ENCODE measurements around the gene UBE2E1. TPM values are rescaled to one million over a fixed set of nuclear protein-coding genes. Genes with fewer than 3 reads are reported as not detected.

Gene UBE2E1
- total and polyA plus RNA-seq, 2 of the 4 experiments (the other 2 are of a cell fraction): 54.1 to 91.6 TPM

DNA sequence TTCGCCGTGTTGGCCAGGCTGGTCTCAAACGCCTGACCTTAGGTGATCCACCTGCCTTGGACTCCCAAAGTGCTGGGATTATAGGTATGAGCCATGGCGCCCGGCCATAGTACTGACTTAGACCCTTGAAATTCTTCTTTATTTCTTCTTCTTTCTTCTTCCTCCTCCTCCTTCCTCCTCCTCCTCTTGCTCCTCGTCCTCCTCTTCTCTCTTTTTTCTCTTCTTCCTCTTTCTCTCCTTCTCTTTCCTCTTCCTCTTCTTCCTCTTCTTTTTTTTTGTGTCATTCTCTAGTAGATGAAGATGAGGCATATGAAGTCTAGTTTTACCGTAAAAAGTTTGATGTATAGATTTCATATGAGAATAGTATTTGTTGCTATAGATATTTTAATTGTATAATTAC is 120.5 kb downstream of the UBE2E1 start:
- H2BK5ac ChIP-seq (ENCODE audit: low read depth, low read length, poor library complexity, severe bottlenecking): no peak overlapping the region
- BruUV-seq (replicated peaks): no TSS peak
- H2AK5ac ChIP-seq (ENCODE audit: low read depth, low read length): no peak overlapping the region
- H2BK20ac ChIP-seq (ENCODE audit: low read depth, low read length): no peak overlapping the region
- no peaks in the 10 kb centered on the region for H3K27me3 ChIP-seq (ENCODE audit: control insufficient read depth, insufficient read depth, low read length)
- no peak overlapping the region for H3K27ac ChIP-seq (ENCODE audit: insufficient read depth, low read length)
- DNase-seq: no peak
- peaks cover 2% of the 10 kb centered on the region; the same call in 1 of the 2 replicates for H4K20me1 ChIP-seq (ENCODE audit: insufficient read depth, low read length)
- H3K4me1 ChIP-seq (ENCODE audit: control insufficient read depth, insufficient read depth, low read length): peaks cover 2% of the 10 kb centered on the region; the same call in 1 of the 2 replicates
- CTCF ChIA-PET: interaction anchor here (0.6 kb wide), 1 partner anchor 715 kb away, joined by 3 read pairs; no protein-coding TSS in a partner anchor
- H3K36me3 ChIP-seq (ENCODE audit: control insufficient read depth, insufficient read depth, low read length): peaks cover 2% of the 10 kb centered on the region; the same call in 1 of the 2 replicates
- in situ Hi-C loops (cut with MboI; ENCODE audit: low sequenced_read_pairs): no loop called here
- no peak overlapping the region for H3K56ac ChIP-seq (ENCODE audit: extremely low read depth, insufficient read depth, low read length)
- no peak overlapping the region for H3K4me2 ChIP-seq (ENCODE audit: low read depth, low read length)
- H3K4me3 ChIP-seq (ENCODE audit: insufficient read depth, low read depth, low read length): no peak overlapping the region
- no peak overlapping the region for H3K9ac ChIP-seq (ENCODE audit: low read depth, low read length)
- no peak overlapping the region for H3K18ac ChIP-seq (ENCODE audit: low read depth, low read length)
- no peak overlapping the region for H2AK9ac ChIP-seq (replicated peaks; ENCODE audit: low read depth, low read length, poor library complexity)
- H3K14ac ChIP-seq (replicated peaks; ENCODE audit: low read depth, low read length): no peak overlapping the region
- no peak for TF ChIP-seq BHLHE40 (IDR thresholded peaks at IDR 0.05; ENCODE audit: low read depth, low read length)
- no peak for TF ChIP-seq CHD1 (IDR thresholded peaks at IDR 0.05; ENCODE audit: low read depth, low read length)
- TF ChIP-seq FOS (IDR thresholded peaks at IDR 0.05; ENCODE audit: low read depth, low read length): no peak
- TF ChIP-seq, protein P1, sequence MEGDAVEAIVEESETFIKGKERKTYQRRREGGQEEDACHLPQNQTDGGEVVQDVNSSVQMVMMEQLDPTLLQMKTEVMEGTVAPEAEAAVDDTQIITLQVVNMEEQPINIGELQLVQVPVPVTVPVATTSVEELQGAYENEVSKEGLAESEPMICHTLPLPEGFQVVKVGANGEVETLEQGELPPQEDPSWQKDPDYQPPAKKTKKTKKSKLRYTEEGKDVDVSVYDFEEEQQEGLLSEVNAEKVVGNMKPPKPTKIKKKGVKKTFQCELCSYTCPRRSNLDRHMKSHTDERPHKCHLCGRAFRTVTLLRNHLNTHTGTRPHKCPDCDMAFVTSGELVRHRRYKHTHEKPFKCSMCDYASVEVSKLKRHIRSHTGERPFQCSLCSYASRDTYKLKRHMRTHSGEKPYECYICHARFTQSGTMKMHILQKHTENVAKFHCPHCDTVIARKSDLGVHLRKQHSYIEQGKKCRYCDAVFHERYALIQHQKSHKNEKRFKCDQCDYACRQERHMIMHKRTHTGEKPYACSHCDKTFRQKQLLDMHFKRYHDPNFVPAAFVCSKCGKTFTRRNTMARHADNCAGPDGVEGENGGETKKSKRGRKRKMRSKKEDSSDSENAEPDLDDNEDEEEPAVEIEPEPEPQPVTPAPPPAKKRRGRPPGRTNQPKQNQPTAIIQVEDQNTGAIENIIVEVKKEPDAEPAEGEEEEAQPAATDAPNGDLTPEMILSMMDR (conservative IDR thresholded peaks at IDR 0.05; ENCODE audit: low read depth, low read length): no peak
- no peak for TF ChIP-seq MAFK (IDR thresholded peaks at IDR 0.05; ENCODE audit: low read depth, low read length)
- TF ChIP-seq RAD21 (IDR thresholded peaks at IDR 0.05; ENCODE audit: low read length): no peak
- H3K23ac ChIP-seq (ENCODE audit: low read depth, low read length): no peak overlapping the region
- no peak overlapping the region for H2BK15ac ChIP-seq (ENCODE audit: low read depth, low read length)
- H3K9me1 ChIP-seq (ENCODE audit: insufficient read depth, low read length): 0 out of 2 replicates have a peak, but pooled peaks cover 4% of the 10 kb centered on the region
- POLR2A ChIA-PET (ENCODE audit: unreplicated experiment): no interaction called here
- H3K9me3 ChIP-seq (ENCODE audit: control insufficient read depth, insufficient read depth, low read length): no peaks in the 10 kb centered on the region
- no peak overlapping the region for H4K5ac ChIP-seq (ENCODE audit: low read depth, low read length)
- no peak overlapping the region for H4K91ac ChIP-seq (ENCODE audit: insufficient read depth, low read depth, low read length)
- 0 out of 4 replicates have a peak, but pooled peaks cover 0 to 1% of the 10 kb centered on the region in 2 experiments for H3K79me1 ChIP-seq (ENCODE audit: low read depth in 1 of 2, low read length in 2 of 2)
- dilution Hi-C loops (cut with HindIII; ENCODE audit: low sequenced_read_pairs, unreplicated experiment): no loop called here
- H4K8ac ChIP-seq (ENCODE audit: low read depth in 2 of 2, low read length in 2 of 2): no peak overlapping the region
- WGBS, 2 experiments (ENCODE audit: extremely low coverage in 2 of 2, insufficient read length in 1 of 2): no CpG with 5 or more reads among the region's 7 CpGs
- H2BK120ac ChIP-seq (ENCODE audit: low read depth, low read length): no peak overlapping the region
- intact Hi-C loops (cut with micrococcal nuclease): no loop called here
- no peak for ATAC-seq (ENCODE audit: low read depth)
- H2AFZ ChIP-seq (replicated peaks; ENCODE audit: low read length, poor library complexity): no peak overlapping the region
- no peak overlapping the region for H3K4ac ChIP-seq (ENCODE audit: low read depth, low read length)
